ENCODE data around the gene BEAN1.
A peak's percentile ranks its signal among the peaks of the same experiment; 100 is the strongest.
"Not testable (repeated sequence)": the region's sequence is repeated elsewhere in the genome, so short reads cannot be mapped to it uniquely, and the experiment has no call there.

BEAN1 gene

DNA sequence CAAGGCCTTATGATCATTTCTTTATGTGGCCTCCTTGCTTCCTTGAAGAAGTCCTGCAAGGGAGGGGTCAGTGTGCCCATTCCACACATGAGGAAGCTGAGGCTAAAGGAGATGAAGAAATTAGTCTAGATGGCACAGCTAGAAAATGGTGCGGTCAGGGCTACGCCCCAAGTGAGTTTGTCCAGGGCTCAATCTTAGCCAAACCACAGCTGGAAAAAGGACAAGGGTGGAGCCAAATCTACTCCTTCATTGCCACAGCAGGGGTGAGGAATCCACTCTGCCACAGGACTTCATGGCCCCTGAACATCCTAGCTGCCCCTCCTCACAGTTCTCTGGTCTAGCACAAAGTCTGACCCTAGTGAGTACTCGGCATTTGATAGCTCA is 16.2 kb downstream of the BEAN1 start:
- H3K18ac ChIP-seq (ENCODE audit: low read length), result no peak overlapping the region

DNA sequence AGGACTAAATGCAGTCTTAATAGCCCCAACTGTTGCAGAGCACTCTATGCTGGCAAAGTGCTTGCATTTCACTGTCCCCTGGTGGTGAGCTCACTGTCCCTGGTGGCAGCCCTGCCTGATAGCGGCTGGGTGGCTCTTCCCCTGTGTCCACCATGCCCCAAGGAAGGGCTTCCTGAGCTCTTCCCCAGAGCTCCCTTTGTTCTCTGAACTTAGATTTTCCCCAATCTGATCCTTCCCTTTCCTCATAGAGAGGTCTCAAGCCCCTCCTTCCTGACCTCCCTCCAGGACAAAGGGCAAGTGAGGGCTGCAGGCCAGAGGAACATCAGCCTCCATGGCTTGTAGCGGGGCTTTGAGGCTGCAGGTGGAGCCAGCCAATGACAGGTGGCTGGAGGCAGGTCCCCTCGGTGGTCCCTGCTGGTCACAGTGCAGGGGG is 17.0 kb downstream of the BEAN1 start:
- H3K56ac ChIP-seq (ENCODE audit: low read length), result no peak overlapping the region
- H3K27me3 ChIP-seq (ENCODE audit: insufficient read depth, low read length, poor library complexity), result no peaks in the 10 kb centered on the region
- no peak overlapping the region for H4K5ac ChIP-seq (ENCODE audit: low read length)
- DNase-seq, result peak; percentile 49
- no peak overlapping the region for H3K23ac ChIP-seq (ENCODE audit: low read length)
- no peak overlapping the region for H2BK120ac ChIP-seq (ENCODE audit: low read depth, low read length)
- H4K8ac ChIP-seq (ENCODE audit: low read depth, low read length), result no peak overlapping the region
- H3K79me1 ChIP-seq (ENCODE audit: low read length), result no peaks in the 10 kb centered on the region
- no peak overlapping the region for H3K18ac ChIP-seq (ENCODE audit: low read length)
- no peak overlapping the region for H2BK5ac ChIP-seq (ENCODE audit: low read length)
- no peak overlapping the region for H2AK5ac ChIP-seq (ENCODE audit: low read length)
- H3K79me2 ChIP-seq (ENCODE audit: control insufficient read depth, insufficient read depth, low read length), result no peaks in the 10 kb centered on the region
- no peak overlapping the region for H2BK15ac ChIP-seq (replicated peaks; ENCODE audit: low read depth)
- no peak overlapping the region for H3K9ac ChIP-seq (ENCODE audit: low read length)
- no peak overlapping the region for H3K4ac ChIP-seq (ENCODE audit: low read depth, low read length)
- no peak overlapping the region for H3K4me2 ChIP-seq (ENCODE audit: low read length)
- H3K27ac ChIP-seq (ENCODE audit: low read depth, low read length), result no peak overlapping the region
- no peak overlapping the region for H3K4me3 ChIP-seq (ENCODE audit: low read length)
- H3K4me1 ChIP-seq (ENCODE audit: control insufficient read depth, low read depth, low read length), result no peaks in the 10 kb centered on the region
- WGBS (ENCODE audit: extremely low coverage, insufficient coverage, low lambda C conversion rate), result no CpG with 5 or more reads among the region's 3 CpGs
- no peaks in the 10 kb centered on the region for H3K36me3 ChIP-seq (ENCODE audit: control insufficient read depth, insufficient read depth, low read length)

More for the DNA sequence above, 16.2 kb downstream of the BEAN1 start:
- Histone ChIP-seq H3K23ac (ENCODE audit: low read length) (no peak overlapping the region), H3K4me1 (ENCODE audit: control insufficient read depth, low read depth, low read length) (no peaks in the 10 kb centered on the region), H3K27me3 (ENCODE audit: insufficient read depth, low read length, poor library complexity) (no peaks in the 10 kb centered on the region), H4K5ac (ENCODE audit: low read length) (no peak overlapping the region), H3K56ac (ENCODE audit: low read length) (no peak overlapping the region), H2BK120ac (ENCODE audit: low read depth, low read length) (no peak overlapping the region), H4K8ac (ENCODE audit: low read depth, low read length) (no peak overlapping the region), H2BK5ac (ENCODE audit: low read length) (no peak overlapping the region), H3K4ac (ENCODE audit: low read depth, low read length) (no peak overlapping the region), H3K36me3 (ENCODE audit: control insufficient read depth, insufficient read depth, low read length) (no peaks in the 10 kb centered on the region), H2BK15ac (replicated peaks; ENCODE audit: low read depth) (no peak overlapping the region), H2AK5ac (ENCODE audit: low read length) (no peak overlapping the region), H3K79me2 (ENCODE audit: control insufficient read depth, insufficient read depth, low read length) (no peaks in the 10 kb centered on the region), H3K9ac (ENCODE audit: low read length) (no peak overlapping the region), H3K27ac (ENCODE audit: low read depth, low read length) (no peak overlapping the region), H3K4me2 (ENCODE audit: low read length) (no peak overlapping the region), H3K4me3 (ENCODE audit: low read length) (no peak overlapping the region), H3K79me1 (ENCODE audit: low read length) (no peaks in the 10 kb centered on the region)
- WGBS (ENCODE audit: extremely low coverage, insufficient coverage, low lambda C conversion rate), result no CpG with 5 or more reads among the region's 3 CpGs
- no peak for DNase-seq

DNA sequence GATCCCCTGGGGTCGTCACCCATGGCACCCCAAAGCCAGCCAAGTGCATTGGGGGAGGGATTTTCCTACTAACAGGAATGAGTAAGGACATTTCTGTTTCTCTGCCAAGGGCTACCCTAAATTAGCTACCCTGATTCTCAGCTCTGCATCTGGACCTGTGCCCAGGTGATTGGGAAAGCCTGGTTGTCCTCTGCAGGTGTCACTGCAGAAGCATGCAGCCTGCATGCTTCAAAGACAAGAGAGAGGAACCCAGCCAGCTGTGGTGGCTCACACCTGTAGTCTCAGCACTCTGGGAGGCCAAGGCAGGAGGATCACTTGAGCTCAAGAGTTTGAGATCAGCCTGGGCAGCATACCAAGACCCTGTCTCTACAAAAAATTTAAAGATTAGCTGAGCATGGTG is 19.6 kb downstream of the BEAN1 start:
- Histone ChIP-seq H3K4ac (ENCODE audit: low read depth, low read length) (no peak overlapping the region), H2BK15ac (replicated peaks; ENCODE audit: low read depth) (no peak overlapping the region), H2BK5ac (ENCODE audit: low read length) (no peak overlapping the region), H3K18ac (ENCODE audit: low read length) (no peak overlapping the region), H3K27me3 (ENCODE audit: insufficient read depth, low read length, poor library complexity) (no peaks in the 10 kb centered on the region), H4K5ac (ENCODE audit: low read length) (no peak overlapping the region), H3K27ac (ENCODE audit: low read depth, low read length) (no peak overlapping the region), H3K4me1 (ENCODE audit: control insufficient read depth, low read depth, low read length) (no peaks in the 10 kb centered on the region), H3K4me2 (ENCODE audit: low read length) (no peak overlapping the region), H3K36me3 (ENCODE audit: control insufficient read depth, insufficient read depth, low read length) (no peaks in the 10 kb centered on the region), H4K8ac (ENCODE audit: low read depth, low read length) (no peak overlapping the region), H3K79me1 (ENCODE audit: low read length) (no peaks in the 10 kb centered on the region), H3K56ac (ENCODE audit: low read length) (no peak overlapping the region), H3K23ac (ENCODE audit: low read length) (no peak overlapping the region), H3K79me2 (ENCODE audit: control insufficient read depth, insufficient read depth, low read length) (no peaks in the 10 kb centered on the region), H2BK120ac (ENCODE audit: low read depth, low read length) (no peak overlapping the region), H2AK5ac (ENCODE audit: low read length) (no peak overlapping the region), H3K4me3 (ENCODE audit: low read length) (no peak overlapping the region), H3K9ac (ENCODE audit: low read length) (no peak overlapping the region)
- WGBS (ENCODE audit: extremely low coverage, insufficient coverage, low lambda C conversion rate), result no CpG with 5 or more reads among the region's 1 CpG
- DNase-seq, result no peak

DNA sequence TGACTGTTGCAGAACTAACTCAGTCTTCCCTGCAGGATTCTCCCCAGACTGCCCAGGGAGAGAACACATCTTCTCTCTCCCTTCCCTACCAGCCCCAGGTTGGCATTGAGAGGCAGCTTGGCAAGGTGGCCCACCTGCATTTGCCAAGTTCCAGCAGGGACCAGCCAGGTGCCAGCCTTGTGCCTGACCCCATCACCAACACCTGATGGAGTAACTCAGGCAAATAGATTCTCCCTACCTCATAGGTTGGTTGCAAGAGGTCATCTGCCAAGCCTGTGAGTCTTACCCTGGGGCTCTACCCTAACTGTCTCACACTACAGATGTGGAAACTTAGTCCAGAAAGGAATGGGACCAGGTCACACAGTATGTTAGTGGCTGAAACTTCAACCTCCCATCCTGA is 20.4 kb downstream of the BEAN1 start:
- Histone ChIP-seq H3K23ac (ENCODE audit: low read length) (no peak overlapping the region), H4K8ac (ENCODE audit: low read depth, low read length) (no peak overlapping the region), H3K56ac (ENCODE audit: low read length) (no peak overlapping the region), H3K18ac (ENCODE audit: low read length) (no peak overlapping the region), H2BK5ac (ENCODE audit: low read length) (no peak overlapping the region), H4K5ac (ENCODE audit: low read length) (no peak overlapping the region), H2AK5ac (ENCODE audit: low read length) (no peak overlapping the region), H3K79me2 (ENCODE audit: control insufficient read depth, insufficient read depth, low read length) (no peaks in the 10 kb centered on the region), H2BK120ac (ENCODE audit: low read depth, low read length) (no peak overlapping the region), H3K4ac (ENCODE audit: low read depth, low read length) (no peak overlapping the region), H3K27me3 (ENCODE audit: insufficient read depth, low read length, poor library complexity) (no peaks in the 10 kb centered on the region), H3K4me3 (ENCODE audit: low read length) (no peak overlapping the region), H2BK15ac (replicated peaks; ENCODE audit: low read depth) (no peak overlapping the region), H3K27ac (ENCODE audit: low read depth, low read length) (no peak overlapping the region), H3K4me1 (ENCODE audit: control insufficient read depth, low read depth, low read length) (no peaks in the 10 kb centered on the region), H3K4me2 (ENCODE audit: low read length) (no peak overlapping the region), H3K36me3 (ENCODE audit: control insufficient read depth, insufficient read depth, low read length) (no peaks in the 10 kb centered on the region), H3K79me1 (ENCODE audit: low read length) (no peaks in the 10 kb centered on the region), H3K9ac (ENCODE audit: low read length) (no peak overlapping the region)
- no peak for DNase-seq

DNA sequence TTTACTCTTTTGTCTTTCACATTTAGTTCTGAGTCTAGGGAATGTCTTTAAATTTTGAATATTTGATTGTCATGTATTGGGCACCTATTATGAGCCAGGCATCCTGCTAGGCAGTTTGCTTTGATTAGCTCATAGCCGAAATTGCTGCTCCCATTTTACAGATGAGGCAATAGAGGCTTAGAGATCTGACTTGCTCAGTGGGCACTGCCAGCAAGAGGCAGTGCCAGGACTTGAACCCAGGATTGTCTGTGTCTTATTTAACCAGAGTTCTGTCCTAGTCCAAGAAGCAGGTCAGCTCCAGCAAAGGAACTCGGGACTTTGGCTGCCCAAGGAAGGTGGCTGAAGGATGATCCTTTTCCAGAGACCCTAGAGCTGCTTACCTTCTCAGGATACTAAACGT is 24.5 kb downstream of the BEAN1 start:
- Histone ChIP-seq H3K4ac (ENCODE audit: low read depth, low read length) (no peak overlapping the region), H3K27me3 (ENCODE audit: insufficient read depth, low read length, poor library complexity) (no peaks in the 10 kb centered on the region), H4K5ac (ENCODE audit: low read length) (no peak overlapping the region), H3K18ac (ENCODE audit: low read length) (no peak overlapping the region), H3K27ac (ENCODE audit: low read depth, low read length) (no peak overlapping the region), H3K9ac (ENCODE audit: low read length) (no peak overlapping the region), H3K36me3 (ENCODE audit: control insufficient read depth, insufficient read depth, low read length) (no peaks in the 10 kb centered on the region), H3K4me3 (ENCODE audit: low read length) (no peak overlapping the region), H3K79me2 (ENCODE audit: control insufficient read depth, insufficient read depth, low read length) (no peaks in the 10 kb centered on the region), H3K4me2 (ENCODE audit: low read length) (no peak overlapping the region), H3K4me1 (ENCODE audit: control insufficient read depth, low read depth, low read length) (no peaks in the 10 kb centered on the region), H2BK5ac (ENCODE audit: low read length) (no peak overlapping the region), H2AK5ac (ENCODE audit: low read length) (no peak overlapping the region), H3K79me1 (ENCODE audit: low read length) (no peaks in the 10 kb centered on the region), H2BK120ac (ENCODE audit: low read depth, low read length) (no peak overlapping the region), H2BK15ac (replicated peaks; ENCODE audit: low read depth) (no peak overlapping the region), H3K23ac (ENCODE audit: low read length) (no peak overlapping the region), H4K8ac (ENCODE audit: low read depth, low read length) (no peak overlapping the region), H3K56ac (ENCODE audit: low read length) (no peak overlapping the region)
- WGBS (ENCODE audit: extremely low coverage, insufficient coverage, low lambda C conversion rate), result no CpG with 5 or more reads among the region's 3 CpGs
- DNase-seq, result no peak

DNA sequence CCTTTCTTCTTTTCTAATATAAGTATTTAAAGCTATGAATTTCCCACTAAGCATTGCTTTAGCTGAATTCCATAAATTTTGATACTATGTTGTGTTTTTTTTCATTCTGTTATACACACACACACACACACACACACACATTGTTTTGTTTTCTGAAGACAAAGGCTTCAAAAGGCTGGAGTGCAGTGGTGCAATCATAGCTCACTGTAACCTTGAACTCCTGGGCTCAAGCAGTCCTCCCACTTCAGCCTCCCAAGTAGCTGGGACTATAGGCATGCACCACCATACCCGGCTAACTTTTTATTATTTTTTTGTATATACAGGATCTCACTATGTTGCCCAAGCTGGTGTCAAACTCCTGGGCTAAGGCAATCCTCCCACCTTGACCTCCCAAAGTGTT is 26.1 kb downstream of the BEAN1 start:
- H3K79me2 ChIP-seq (ENCODE audit: control insufficient read depth, insufficient read depth, low read length); H3K4me3 ChIP-seq (ENCODE audit: low read length); H3K56ac ChIP-seq (ENCODE audit: low read length); H3K79me1 ChIP-seq (ENCODE audit: low read length); H2BK5ac ChIP-seq (ENCODE audit: low read length); H3K4ac ChIP-seq (ENCODE audit: low read depth, low read length); H4K5ac ChIP-seq (ENCODE audit: low read length); H2BK15ac ChIP-seq (replicated peaks; ENCODE audit: low read depth); DNase-seq; H4K8ac ChIP-seq (ENCODE audit: low read depth, low read length); H3K4me2 ChIP-seq (ENCODE audit: low read length); H3K9ac ChIP-seq (ENCODE audit: low read length); H3K18ac ChIP-seq (ENCODE audit: low read length); H3K36me3 ChIP-seq (ENCODE audit: control insufficient read depth, insufficient read depth, low read length); H2AK5ac ChIP-seq (ENCODE audit: low read length); H3K23ac ChIP-seq (ENCODE audit: low read length); H3K4me1 ChIP-seq (ENCODE audit: control insufficient read depth, low read depth, low read length); H2BK120ac ChIP-seq (ENCODE audit: low read depth, low read length); H3K27ac ChIP-seq (ENCODE audit: low read depth, low read length); H3K27me3 ChIP-seq (ENCODE audit: insufficient read depth, low read length, poor library complexity): not testable (repeated sequence)
- WGBS (ENCODE audit: extremely low coverage, insufficient coverage, low lambda C conversion rate), result no CpG with 5 or more reads among the region's 1 CpG

All from mesendoderm (in vitro differentiated cells).